Activated T-cell treated with anti-CD3 and anti-CD28 coated beads, Interleukin-2, amount 50 U/mL, for 48 hours (primary cell): ENCODE data around the gene PIAS1.
"Not testable (repeated sequence)": the region's sequence is repeated elsewhere in the genome, so short reads cannot be mapped to it uniquely, and the experiment has no call there.

Experiments used
- DNase-seq, 2 experiments: peaks; one replicate each; pipeline ENCODE4 v3.0.0-alpha.2; 2020

The PIAS1 gene

DNA sequence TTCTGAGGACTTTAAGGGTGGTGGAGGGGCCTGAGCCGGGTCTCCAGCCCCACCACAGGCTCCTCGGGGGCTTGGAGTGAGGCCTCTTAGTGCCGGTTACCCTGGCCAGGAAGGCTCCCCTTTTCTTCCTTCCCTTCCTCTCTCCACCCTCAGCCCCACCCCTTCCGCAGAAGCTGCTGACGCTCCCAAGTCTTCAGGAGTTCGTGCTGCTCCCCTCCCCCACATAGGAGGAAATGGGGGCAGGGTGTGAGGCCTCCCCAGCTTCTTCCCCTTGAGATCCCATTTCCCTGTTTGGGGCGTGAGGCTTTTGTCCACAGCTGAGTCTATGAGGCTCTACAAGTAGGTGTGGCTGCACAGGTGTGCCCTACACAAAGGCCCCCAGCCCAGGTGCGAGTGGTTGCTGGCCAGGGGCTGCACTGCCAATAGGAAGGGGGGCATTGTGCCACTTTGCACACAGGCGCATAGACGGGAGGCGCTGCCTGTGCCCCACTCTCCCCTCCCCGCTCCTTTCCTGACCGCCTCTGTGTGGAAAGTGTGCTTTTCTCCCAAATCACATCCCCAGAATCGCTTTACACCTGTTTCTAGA is 151.9 kb downstream of the PIAS1 start:
- DNase-seq = no peak

GRCh38 chr15:68206711-68207151 is 152.6 kb downstream of the PIAS1 start:
- DNase-seq = no peak

DNA sequence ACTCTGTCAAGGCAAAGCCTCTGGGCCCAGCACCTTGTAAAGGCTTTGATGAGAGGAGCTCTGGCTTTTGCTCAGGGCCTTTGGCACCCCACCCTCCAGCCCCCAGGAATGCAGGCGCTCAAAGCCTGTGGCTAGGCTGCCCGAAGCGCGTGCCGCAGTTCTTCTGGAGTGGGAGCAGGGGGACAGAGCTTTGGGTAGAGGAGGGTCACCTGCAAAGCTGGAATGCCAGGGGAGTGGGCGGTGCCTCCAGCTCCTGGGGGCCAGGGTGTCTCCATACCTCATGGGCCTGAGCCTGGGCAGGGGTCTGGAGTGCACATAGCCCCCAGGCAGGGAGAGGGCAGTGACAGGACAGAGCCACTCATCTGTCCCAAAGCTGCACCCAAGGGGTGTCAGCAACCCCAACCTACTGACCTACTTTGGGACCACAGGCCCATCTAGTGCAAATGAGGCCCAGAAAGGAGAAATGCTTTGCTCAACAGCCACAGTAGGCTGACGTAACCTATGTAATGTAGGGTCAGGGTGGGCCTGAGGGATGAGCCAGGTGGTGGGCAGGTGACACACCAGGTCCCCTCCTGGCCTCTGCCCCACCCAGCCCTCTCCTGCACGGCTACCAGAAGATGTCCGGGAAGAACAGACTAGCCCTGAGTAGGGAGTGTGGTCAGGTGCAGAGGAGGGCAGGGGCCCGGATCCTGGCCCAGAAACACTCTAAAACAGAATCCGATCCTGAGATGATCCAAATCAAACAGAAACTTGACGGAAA is 153.2 kb downstream of the PIAS1 start:
- DNase-seq = no peak

- DNase-seq = no peak
These were observed 154.0 kb downstream of the PIAS1 start for GRCh38 chr15:68208136-68208535.

GRCh38 chr15:68208636-68209240 is 154.6 kb downstream of the PIAS1 start:
- DNase-seq = no peak

GRCh38 chr15:68209272-68209671 is 155.2 kb downstream of the PIAS1 start:
- DNase-seq = no peak

- DNase-seq = peak; percentile 69 to 72
These were observed 155.8 kb downstream of the PIAS1 start for GRCh38 chr15:68209735-68210408.

GRCh38 chr15:68210409-68210756 is 156.3 kb downstream of the PIAS1 start:
- DNase-seq = no peak

DNA sequence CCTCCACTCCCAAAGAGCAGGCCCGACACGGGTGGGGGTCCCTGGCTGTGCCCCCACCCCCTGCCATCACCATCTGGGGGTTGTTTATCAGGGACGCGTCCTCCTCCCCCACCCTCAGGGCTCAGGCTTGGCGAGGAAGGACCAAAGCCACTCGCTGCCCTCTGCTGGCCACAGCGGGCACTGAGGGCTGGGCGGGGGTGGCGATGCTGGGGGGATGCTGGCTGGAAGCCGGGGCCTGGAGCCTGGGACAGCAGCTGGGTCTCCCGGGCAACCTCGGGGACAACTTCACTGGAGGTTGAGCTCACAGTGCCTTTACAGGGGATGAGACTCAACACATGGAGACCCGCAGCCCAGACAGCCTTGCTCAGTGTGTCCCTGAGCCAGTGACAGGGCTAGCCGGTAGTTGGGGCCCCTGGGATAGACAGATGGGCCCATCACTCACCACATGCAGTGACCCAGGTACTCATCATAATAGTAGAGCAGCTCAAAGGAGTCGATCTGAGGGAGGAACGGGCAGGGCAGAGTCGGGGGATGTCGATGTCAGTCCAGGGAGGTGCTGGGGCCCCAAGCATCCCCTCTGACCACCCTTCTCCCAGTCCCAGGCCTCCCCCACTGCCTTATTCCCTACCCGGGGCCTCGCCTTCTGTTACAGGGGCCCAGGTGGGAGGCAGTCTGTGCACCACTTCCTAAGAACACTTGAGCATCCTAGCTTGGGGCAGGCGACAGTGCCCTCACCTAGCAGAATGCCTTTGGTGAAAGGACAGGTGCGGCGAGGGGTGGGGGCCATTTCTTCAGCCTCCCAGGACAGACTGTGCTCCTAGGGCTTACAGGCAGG is 156.9 kb downstream of the PIAS1 start:
- DNase-seq = peak; percentile 78 to 80

GRCh38 chr15:68211656-68212320 is 157.7 kb downstream of the PIAS1 start:
- DNase-seq = peak in 1 of 2 experiments; percentile 14

DNA sequence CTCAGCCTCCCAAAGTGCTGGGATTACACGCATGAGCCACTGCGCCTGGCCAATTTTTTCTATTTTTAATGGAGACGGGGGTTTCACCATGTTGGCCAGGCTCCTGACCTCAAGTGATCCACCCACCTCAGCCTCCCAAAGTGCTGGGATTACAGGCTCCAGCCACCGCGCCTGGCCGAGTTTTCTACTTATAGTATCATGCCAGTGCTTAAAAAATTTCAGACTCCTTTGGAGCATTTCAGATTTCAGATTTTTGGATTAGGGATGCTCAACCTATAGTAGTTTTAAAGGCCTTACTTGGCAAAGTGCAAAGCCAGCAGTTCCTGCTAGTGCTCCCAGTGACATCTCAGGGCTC is 159.4 kb downstream of the PIAS1 start:
- peak in 1 of 2 experiments; percentile 7 for DNase-seq

- DNase-seq = peak in 1 of 2 experiments; percentile 11
These were observed 160.1 kb downstream of the PIAS1 start for GRCh38 chr15:68213991-68214837.

DNA sequence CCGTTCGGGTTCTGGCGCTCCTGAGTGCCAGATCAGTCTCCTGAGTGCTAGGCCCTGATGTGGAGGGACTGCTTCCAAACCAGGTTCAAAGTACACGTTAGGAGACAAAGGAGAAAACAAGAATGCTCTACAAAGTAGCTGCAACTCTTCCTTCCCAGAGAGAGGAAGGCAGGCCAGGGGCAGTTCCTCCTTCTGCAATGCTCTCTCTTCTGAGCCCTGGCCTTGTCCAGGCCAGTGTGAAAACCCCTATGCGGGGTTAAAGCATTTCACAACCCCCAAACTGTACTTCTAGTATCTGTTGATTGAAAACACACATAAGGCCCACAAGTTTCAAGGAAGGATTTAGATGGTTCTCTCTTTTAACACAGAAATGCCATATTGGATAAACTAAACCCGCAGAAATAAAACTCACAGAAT is 160.7 kb downstream of the PIAS1 start:
- DNase-seq = no peak

- no peak for DNase-seq
These were observed 163.2 kb downstream of the PIAS1 start for GRCh38 chr15:68217341-68217740.

GRCh38 chr15:68218331-68218730 is 164.2 kb downstream of the PIAS1 start:
- DNase-seq = peak in 1 of 2 experiments; percentile 3

GRCh38 chr15:68218847-68219798 is 165.0 kb downstream of the PIAS1 start:
- no peak for DNase-seq

- no peak for DNase-seq
These were observed 166.4 kb downstream of the PIAS1 start for GRCh38 chr15:68220489-68220888.

DNA sequence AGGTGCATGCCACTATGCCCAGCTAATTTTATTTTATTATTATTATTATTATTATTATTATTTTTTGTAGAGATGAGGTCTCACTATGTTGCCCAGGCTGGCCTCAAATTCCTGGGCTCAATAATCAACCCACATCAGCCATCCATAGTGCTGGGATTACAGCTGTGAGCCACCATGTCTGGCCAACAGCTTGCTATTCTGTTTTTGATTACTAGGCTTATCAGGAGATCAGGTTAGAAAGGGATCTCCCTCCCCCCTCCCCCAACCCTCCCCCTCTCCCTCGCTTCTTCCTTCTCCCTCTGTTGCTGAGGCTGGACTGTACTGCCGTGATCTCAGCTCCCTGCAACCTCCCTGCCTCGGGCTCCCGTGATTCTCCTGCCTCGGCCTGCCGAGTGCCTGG is 166.9 kb downstream of the PIAS1 start:
- DNase-seq = no peak

GRCh38 chr15:68221530-68222431 is 167.7 kb downstream of the PIAS1 start:
- DNase-seq = not testable (repeated sequence)
